ENCODE results near the gene CDH10.

The CDH10 gene

DNA sequence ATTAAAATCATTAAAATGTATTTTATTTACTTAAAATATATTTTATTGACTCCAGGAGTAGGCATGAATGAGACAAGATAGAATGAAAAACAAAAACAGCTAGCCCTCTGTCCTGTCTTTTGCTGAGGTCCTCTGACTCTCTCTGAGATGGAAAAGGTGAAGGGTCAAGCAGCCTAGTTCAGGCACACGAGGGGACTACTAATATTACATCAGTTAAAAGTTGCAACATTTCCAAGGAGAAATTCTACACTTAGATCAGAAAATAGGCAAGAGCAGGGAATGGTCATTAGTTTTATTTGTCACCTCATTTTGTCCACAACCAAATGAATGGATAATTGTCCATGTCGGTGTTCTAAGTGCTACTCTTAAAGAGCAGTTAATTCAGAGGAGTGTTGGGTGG is 148.5 kb downstream of the CDH10 start:
- DNase-seq = no peak
- intact Hi-C loops (cut with DNase I) = no loop called here

- DNase-seq = no peak
- intact Hi-C loops (cut with DNase I) = no loop called here
Measured at GRCh38 chr5:24492229-24492628, 152.5 kb downstream of the CDH10 start.

DNA sequence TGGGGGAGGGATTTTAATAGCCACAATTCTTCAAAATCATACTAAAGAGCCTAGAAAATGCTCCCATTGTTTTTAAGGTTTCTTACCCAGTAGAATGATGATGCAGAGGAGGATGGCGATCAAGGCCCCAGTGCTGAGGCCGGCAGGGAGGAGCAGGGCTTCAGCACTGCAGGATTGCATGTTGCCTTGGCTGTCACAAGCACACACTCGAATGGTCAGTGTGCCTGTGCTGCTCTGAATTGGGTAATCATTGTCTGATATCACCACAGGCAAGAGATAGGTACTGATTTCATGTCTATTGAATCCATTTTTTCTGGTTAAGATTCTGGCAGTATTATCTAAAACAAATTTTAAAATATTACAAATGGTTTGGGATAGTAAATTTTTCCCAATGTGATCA is 153.3 kb downstream of the CDH10 start:
- intact Hi-C loops (cut with DNase I) = no loop called here

DNA sequence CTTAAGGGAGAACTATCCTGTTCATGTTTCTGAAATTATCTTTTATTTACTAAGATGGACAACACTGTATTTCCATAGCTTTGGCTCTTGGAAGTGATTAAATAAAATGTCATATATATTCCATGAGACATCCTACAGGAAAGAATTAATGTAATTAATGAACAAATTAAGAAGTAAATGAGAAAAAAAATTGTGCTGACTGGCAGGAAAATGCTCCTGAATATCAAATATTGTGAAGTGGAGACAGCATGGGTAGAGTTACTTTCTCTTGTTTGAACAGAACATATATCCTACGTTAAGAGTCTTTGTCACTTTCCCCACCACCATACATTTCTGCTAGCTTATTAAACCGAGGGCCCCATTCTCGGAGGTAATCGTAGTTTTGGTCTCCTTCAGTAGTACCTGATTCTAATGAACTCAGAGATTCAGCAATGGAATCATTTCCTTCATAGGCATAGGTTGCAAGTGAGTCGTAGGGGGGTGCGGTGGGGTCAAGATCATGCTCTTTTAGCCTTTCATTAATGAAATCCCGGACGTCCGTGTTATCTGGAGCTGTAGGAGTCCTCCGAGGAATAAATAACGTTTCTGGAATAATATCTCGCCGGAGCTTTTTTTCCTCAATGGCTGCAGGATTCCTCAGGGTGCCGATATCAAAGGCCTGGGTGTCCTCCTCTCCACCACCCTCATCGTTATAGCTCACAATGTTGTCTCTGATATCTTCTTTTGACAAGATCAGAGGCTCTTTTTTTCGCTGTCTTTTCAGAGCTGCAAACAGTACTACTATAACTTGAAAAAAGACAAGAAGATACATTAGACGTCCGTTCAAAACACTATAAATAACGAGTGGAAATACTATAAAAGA is 157.2 kb downstream of the CDH10 start:
- intact Hi-C loops (cut with DNase I) = no loop called here
- DNase-seq = no peak

More for the DNA sequence above, 153.3 kb downstream of the CDH10 start:
- DNase-seq = no peak

DNA sequence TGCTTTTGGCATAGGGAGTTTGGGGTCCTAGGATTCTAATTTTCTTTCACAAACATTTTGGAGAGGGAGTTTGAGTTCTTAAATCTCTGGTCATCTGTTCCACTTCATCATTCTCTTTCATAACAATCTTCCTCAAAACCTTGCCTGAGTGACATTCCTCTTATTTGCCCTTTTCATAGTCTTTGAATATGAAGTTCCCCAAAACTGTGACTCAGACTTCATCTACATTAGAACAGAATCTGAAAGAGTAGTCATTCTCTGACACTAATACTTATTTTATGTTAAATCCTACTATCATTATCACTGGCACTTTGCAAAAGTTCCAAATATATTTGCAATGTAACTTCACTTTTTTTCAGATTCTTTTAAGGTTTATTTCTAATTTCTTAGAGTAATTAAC is 163.8 kb downstream of the CDH10 start:
- intact Hi-C loops (cut with DNase I) = no loop called here
- DNase-seq = no peak

DNA sequence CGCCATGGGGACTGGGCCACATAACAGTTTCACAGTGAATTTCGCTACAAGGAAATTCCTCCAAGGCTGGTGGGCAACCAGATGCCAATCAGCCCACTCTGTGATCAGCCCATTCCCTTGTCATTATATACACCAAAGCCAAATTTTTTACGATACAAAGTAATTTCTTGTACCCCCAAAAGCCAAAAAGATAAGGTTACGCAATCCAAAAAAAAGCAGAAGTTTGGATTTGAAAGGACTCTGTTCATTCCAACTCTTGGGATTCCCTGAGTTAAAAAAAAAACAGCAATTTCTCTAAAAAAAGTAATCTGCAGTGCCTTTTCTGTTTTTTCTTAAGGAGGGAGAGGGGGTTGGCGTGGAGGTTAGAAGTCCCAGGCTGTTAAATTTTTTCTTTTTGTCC is 166.8 kb downstream of the CDH10 start:
- no peak for DNase-seq
- intact Hi-C loops (cut with DNase I) = no loop called here

DNA sequence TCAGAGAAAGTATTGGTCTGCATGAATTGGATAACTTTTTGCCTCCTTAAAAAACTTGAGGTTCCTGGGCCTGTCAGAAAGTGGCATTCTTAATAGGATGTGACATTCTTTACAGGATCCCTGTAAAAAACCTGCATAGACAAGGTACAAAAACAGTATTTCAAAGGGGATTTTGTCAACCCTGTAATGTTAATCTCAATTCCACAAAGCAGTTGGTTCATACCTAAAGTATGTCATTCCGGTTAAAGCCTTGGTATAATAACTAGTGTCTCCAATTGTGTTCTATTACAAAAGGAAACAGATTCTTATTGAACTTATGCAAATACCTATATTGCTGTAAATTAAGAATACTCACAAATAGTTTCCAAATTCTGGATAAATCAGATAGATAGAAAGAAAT is 169.7 kb downstream of the CDH10 start:
- intact Hi-C loops (cut with DNase I) = no loop called here
- DNase-seq = no peak

- DNase-seq = no peak
- intact Hi-C loops (cut with DNase I) = no loop called here
Measured at GRCh38 chr5:24474685-24475084, 170.1 kb downstream of the CDH10 start.

DNA sequence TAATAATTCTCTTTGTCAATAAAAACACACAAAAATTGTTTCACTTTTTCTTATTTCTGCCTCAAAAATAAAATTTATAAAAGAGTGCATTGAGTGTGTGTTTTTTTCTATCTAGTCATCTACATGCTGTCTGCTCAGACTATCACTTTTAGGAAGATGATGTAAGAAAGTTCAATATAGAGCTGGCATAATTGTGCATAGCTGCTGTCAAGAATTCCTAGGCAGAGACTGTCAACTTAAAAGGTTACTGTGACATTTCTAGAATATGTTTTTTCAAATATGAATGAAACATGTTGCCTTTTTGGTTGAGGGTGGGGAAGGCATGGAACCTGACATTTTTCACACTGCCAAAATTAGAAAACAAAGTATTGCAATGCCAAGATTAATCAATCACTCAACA is 172.3 kb downstream of the CDH10 start:
- intact Hi-C loops (cut with DNase I) = no loop called here
- DNase-seq = no peak

GRCh38 chr5:24444414-24444813 is 200.4 kb downstream of the CDH10 start:
- DNase-seq = no peak
- intact Hi-C loops (cut with DNase I) = loop anchor here (10.0 kb wide), 1 partner anchor 200 kb away; the partner anchor contains the start of gene CDH10

- DNase-seq = no peak
- intact Hi-C loops (cut with DNase I) = no loop called here
Measured at GRCh38 chr5:24439465-24439864, 205.3 kb downstream of the CDH10 start.
